Activated naive CD4-positive, alpha-beta T cell treated with anti-CD3 and anti-CD28 coated beads, Interleukin-2, amount 50 U/mL, for 24 hours (primary cell): ENCODE measurements around the gene TP53RK.

Experiments used
- H3K27ac Mint-ChIP-seq: one replicate; pipeline ENCODE4 v1.8.0; 2021; ENCODE audit warnings: mild to moderate bottlenecking, mixed read lengths
- H3K27me3 Mint-ChIP-seq: one replicate; pipeline ENCODE4 v1.8.0; 2021; ENCODE audit warnings: mixed read lengths
- H3K36me3 Mint-ChIP-seq: one replicate; pipeline ENCODE4 v1.8.0; 2021; ENCODE audit warnings: mixed read lengths
- H3K4me1 Mint-ChIP-seq: one replicate; pipeline ENCODE4 v1.8.0; 2021; ENCODE audit warnings: mixed read lengths
- H3K4me3 Mint-ChIP-seq: one replicate; pipeline ENCODE4 v1.8.0; 2021; ENCODE audit warnings: mild to moderate bottlenecking, mixed read lengths
- H3K9me3 Mint-ChIP-seq: one replicate; pipeline ENCODE4 v1.8.0; 2021; ENCODE audit warnings: mixed read lengths

TP53RK gene

GRCh38 chr20:46642969-46643343 is 46.3 kb downstream of the TP53RK start:
- H3K4me3 Mint-ChIP-seq, result no peak overlapping the region
- H3K9me3 Mint-ChIP-seq, result no peaks in the 10 kb centered on the region
- H3K4me1 Mint-ChIP-seq, result no peaks in the 10 kb centered on the region
- peaks cover 5% of the 10 kb centered on the region for H3K27me3 Mint-ChIP-seq
- no peak overlapping the region for H3K27ac Mint-ChIP-seq
- no peaks in the 10 kb centered on the region for H3K36me3 Mint-ChIP-seq

GRCh38 chr20:46642265-46642968 is 46.8 kb downstream of the TP53RK start:
- H3K36me3 Mint-ChIP-seq, result no peaks in the 10 kb centered on the region
- H3K4me3 Mint-ChIP-seq, result no peak overlapping the region
- H3K4me1 Mint-ChIP-seq, result no peaks in the 10 kb centered on the region
- H3K9me3 Mint-ChIP-seq, result no peaks in the 10 kb centered on the region
- no peak overlapping the region for H3K27ac Mint-ChIP-seq
- H3K27me3 Mint-ChIP-seq, result peaks cover 5% of the 10 kb centered on the region

- no peaks in the 10 kb centered on the region for H3K9me3 Mint-ChIP-seq
- no peak overlapping the region for H3K4me3 Mint-ChIP-seq
- H3K27ac Mint-ChIP-seq, result no peak overlapping the region
- H3K27me3 Mint-ChIP-seq, result peaks cover 5% of the 10 kb centered on the region
- H3K36me3 Mint-ChIP-seq, result no peaks in the 10 kb centered on the region
- no peaks in the 10 kb centered on the region for H3K4me1 Mint-ChIP-seq
Measured at GRCh38 chr20:46641424-46641823, 47.8 kb downstream of the TP53RK start.

- no peaks in the 10 kb centered on the region for H3K4me1 Mint-ChIP-seq
- no peaks in the 10 kb centered on the region for H3K36me3 Mint-ChIP-seq
- H3K27me3 Mint-ChIP-seq, result peaks cover 9% of the 10 kb centered on the region
- no peak overlapping the region for H3K27ac Mint-ChIP-seq
- no peaks in the 10 kb centered on the region for H3K9me3 Mint-ChIP-seq
- no peak overlapping the region for H3K4me3 Mint-ChIP-seq
Measured at GRCh38 chr20:46640536-46641311, 48.5 kb downstream of the TP53RK start.

GRCh38 chr20:46640044-46640443 is 49.2 kb downstream of the TP53RK start:
- no peaks in the 10 kb centered on the region for H3K36me3 Mint-ChIP-seq
- H3K27ac Mint-ChIP-seq, result no peak overlapping the region
- no peaks in the 10 kb centered on the region for H3K9me3 Mint-ChIP-seq
- peaks cover 9% of the 10 kb centered on the region for H3K27me3 Mint-ChIP-seq
- H3K4me3 Mint-ChIP-seq, result no peak overlapping the region
- no peaks in the 10 kb centered on the region for H3K4me1 Mint-ChIP-seq

- no peaks in the 10 kb centered on the region for H3K9me3 Mint-ChIP-seq
- H3K4me3 Mint-ChIP-seq, result no peak overlapping the region
- no peaks in the 10 kb centered on the region for H3K4me1 Mint-ChIP-seq
- H3K27me3 Mint-ChIP-seq, result peaks cover 9% of the 10 kb centered on the region
- H3K27ac Mint-ChIP-seq, result no peak overlapping the region
- no peaks in the 10 kb centered on the region for H3K36me3 Mint-ChIP-seq
Measured at GRCh38 chr20:46639587-46639986, 49.7 kb downstream of the TP53RK start.

GRCh38 chr20:46638898-46639274 is 50.4 kb downstream of the TP53RK start:
- Mint-ChIP-seq H3K9me3 (no peaks in the 10 kb centered on the region), H3K27ac (no peak overlapping the region), H3K27me3 (peaks cover 9% of the 10 kb centered on the region), H3K4me1 (no peaks in the 10 kb centered on the region), H3K4me3 (no peak overlapping the region), H3K36me3 (no peaks in the 10 kb centered on the region)

- Mint-ChIP-seq H3K27me3 (peaks cover 10% of the 10 kb centered on the region), H3K4me1 (no peaks in the 10 kb centered on the region), H3K36me3 (no peaks in the 10 kb centered on the region), H3K9me3 (no peaks in the 10 kb centered on the region), H3K4me3 (no peak overlapping the region), H3K27ac (no peak overlapping the region)
Measured at GRCh38 chr20:46638134-46638897, 50.9 kb downstream of the TP53RK start.

- H3K27ac Mint-ChIP-seq, result no peak overlapping the region
- H3K9me3 Mint-ChIP-seq, result no peaks in the 10 kb centered on the region
- no peaks in the 10 kb centered on the region for H3K4me1 Mint-ChIP-seq
- H3K27me3 Mint-ChIP-seq, result peaks cover 12% of the 10 kb centered on the region
- no peak overlapping the region for H3K4me3 Mint-ChIP-seq
- H3K36me3 Mint-ChIP-seq, result no peaks in the 10 kb centered on the region
Measured at GRCh38 chr20:46637427-46638133, 51.7 kb downstream of the TP53RK start.

GRCh38 chr20:46637020-46637419 is 52.2 kb downstream of the TP53RK start:
- no peak overlapping the region for H3K27ac Mint-ChIP-seq
- no peaks in the 10 kb centered on the region for H3K36me3 Mint-ChIP-seq
- H3K9me3 Mint-ChIP-seq, result no peaks in the 10 kb centered on the region
- H3K4me3 Mint-ChIP-seq, result no peak overlapping the region
- peaks cover 11% of the 10 kb centered on the region for H3K27me3 Mint-ChIP-seq
- H3K4me1 Mint-ChIP-seq, result no peaks in the 10 kb centered on the region

- no peaks in the 10 kb centered on the region for H3K36me3 Mint-ChIP-seq
- H3K4me3 Mint-ChIP-seq, result no peak overlapping the region
- peaks cover 10% of the 10 kb centered on the region for H3K27me3 Mint-ChIP-seq
- H3K27ac Mint-ChIP-seq, result no peak overlapping the region
- H3K4me1 Mint-ChIP-seq, result no peaks in the 10 kb centered on the region
- no peaks in the 10 kb centered on the region for H3K9me3 Mint-ChIP-seq
Measured at GRCh38 chr20:46636514-46636913, 52.7 kb downstream of the TP53RK start.

GRCh38 chr20:46635514-46636136 is 53.6 kb downstream of the TP53RK start:
- Mint-ChIP-seq H3K9me3 (no peaks in the 10 kb centered on the region), H3K4me1 (no peaks in the 10 kb centered on the region), H3K27me3 (peaks cover 10% of the 10 kb centered on the region), H3K36me3 (no peaks in the 10 kb centered on the region), H3K27ac (no peak overlapping the region), H3K4me3 (no peak overlapping the region)

- H3K36me3 Mint-ChIP-seq, result peaks cover 1% of the 10 kb centered on the region
- no peak overlapping the region for H3K4me3 Mint-ChIP-seq
- no peaks in the 10 kb centered on the region for H3K4me1 Mint-ChIP-seq
- H3K27me3 Mint-ChIP-seq, result peaks cover 13% of the 10 kb centered on the region
- peaks cover 4% of the 10 kb centered on the region for H3K9me3 Mint-ChIP-seq
- H3K27ac Mint-ChIP-seq, result no peak overlapping the region
Measured at GRCh38 chr20:46634528-46634927, 54.7 kb downstream of the TP53RK start.
